Type B pancreatic cell (in vitro differentiated cells): ENCODE data around the gene DNAJC18. TPM values are rescaled to one million over a fixed set of nuclear protein-coding genes. Genes with fewer than 3 reads are reported as not detected.
A peak's percentile ranks its signal among the peaks of the same experiment; 100 is the strongest.

Source experiments
- DNase-seq: peaks from one replicate; pipeline ENCODE4 v3.0.0; 2021; ENCODE audit warnings: mixed read lengths; ENCODE audit not compliant: unreplicated experiment; ENCODE audit errors: extremely low spot score
- H3K27ac Mint-ChIP-seq: 2 replicates; pipeline ENCODE4 v1.8.0; 2021; ENCODE audit warnings: mild to moderate bottlenecking, mixed read lengths
- H3K27me3 Mint-ChIP-seq: 2 replicates; pipeline ENCODE4 v1.8.0; 2021; ENCODE audit warnings: mixed read lengths
- H3K36me3 Mint-ChIP-seq: 2 replicates; pipeline ENCODE4 v1.8.0; 2021; ENCODE audit warnings: mixed read lengths
- H3K4me1 Mint-ChIP-seq: one replicate; pipeline ENCODE4 v1.8.0; 2021; ENCODE audit warnings: mixed read lengths; ENCODE audit not compliant: unreplicated experiment
- H3K4me3 Mint-ChIP-seq: 2 replicates; pipeline ENCODE4 v1.8.0; 2021; ENCODE audit warnings: mild to moderate bottlenecking, mixed read lengths
- H3K9me3 Mint-ChIP-seq: 2 replicates; pipeline ENCODE4 v1.8.0; 2021; ENCODE audit warnings: mixed read lengths
- CTCF ChIP-seq: fragments of 200-600 bp; sonication (generic); conservative IDR thresholded peaks from 2 replicates; pipeline ENCODE4 v1.5.0; 2021; ENCODE audit warnings: antibody characterized with exemption, mild to moderate bottlenecking
- total RNA-seq: library from RNA; stranded (reverse); gene quantifications from 2 replicates; pipeline ENCODE4 v1.2.1, GENCODE V29; 2021; ENCODE audit warnings: low replicate concordance

The DNAJC18 gene
- total RNA-seq, 1 donor from 2014 or later, result 25.8 TPM

- peak overlapping the region; percentile 46 for H3K4me3 Mint-ChIP-seq
- DNase-seq, result no peak
- H3K27ac Mint-ChIP-seq, result peak overlapping the region; percentile 93
- TF ChIP-seq CTCF, result no peak
- H3K36me3 Mint-ChIP-seq, result peaks cover 3% of the 10 kb centered on the region
- H3K4me1 Mint-ChIP-seq, result peaks cover 28% of the 10 kb centered on the region
- H3K9me3 Mint-ChIP-seq, result no peaks in the 10 kb centered on the region
- H3K27me3 Mint-ChIP-seq, result no peaks in the 10 kb centered on the region
These were observed 31.8 kb downstream of the DNAJC18 start for GRCh38 chr5:139407517-139407916.

GRCh38 chr5:139406963-139407362 lies 32.4 kb downstream of the DNAJC18 start:
- Mint-ChIP-seq H3K27ac (peak overlapping the region; percentile 93), H3K4me1 (peaks cover 29% of the 10 kb centered on the region), H3K4me3 (no peak overlapping the region), H3K9me3 (no peaks in the 10 kb centered on the region), H3K36me3 (peaks cover 3% of the 10 kb centered on the region), H3K27me3 (no peaks in the 10 kb centered on the region)
- DNase-seq, result no peak
- TF ChIP-seq CTCF, result no peak

GRCh38 chr5:139404484-139404840 lies 34.9 kb downstream of the DNAJC18 start:
- Mint-ChIP-seq H3K36me3 (peaks cover 3% of the 10 kb centered on the region), H3K9me3 (no peaks in the 10 kb centered on the region), H3K27ac (peak overlapping the region; percentile 99), H3K4me3 (peak overlapping the region; percentile 98), H3K4me1 (peaks cover 29% of the 10 kb centered on the region), H3K27me3 (no peaks in the 10 kb centered on the region)
- TF ChIP-seq CTCF, result no peak
- DNase-seq, result no peak

GRCh38 chr5:139403787-139404483 lies 35.4 kb downstream of the DNAJC18 start, which contains the start of gene SPATA24:
TSS of gene SPATA24 (minus strand) at chr5:139404089. CDS start at chr5:139404060, 29 bp downstream.
- H3K36me3 Mint-ChIP-seq, result peaks cover 3% of the 10 kb centered on the region
- peak; percentile 96 for DNase-seq
- peak within 1 kb of the TSS; percentile 98 for H3K4me3 Mint-ChIP-seq
- no peaks in the 10 kb centered on the region for H3K27me3 Mint-ChIP-seq
- no peaks in the 10 kb centered on the region for H3K9me3 Mint-ChIP-seq
- H3K4me1 Mint-ChIP-seq, result peaks cover 29% of the 10 kb centered on the region
- H3K27ac Mint-ChIP-seq, result peak within 1 kb of the TSS; percentile 99
- no peak for TF ChIP-seq CTCF

- DNase-seq, result no peak
- Mint-ChIP-seq H3K4me1 (peaks cover 29% of the 10 kb centered on the region), H3K36me3 (peaks cover 3% of the 10 kb centered on the region), H3K9me3 (no peaks in the 10 kb centered on the region), H3K27ac (peak overlapping the region; percentile 99), H3K27me3 (no peaks in the 10 kb centered on the region), H3K4me3 (peak overlapping the region; percentile 98)
- no peak for TF ChIP-seq CTCF
These were observed 35.9 kb downstream of the DNAJC18 start for GRCh38 chr5:139403418-139403786.
